GM19452 (cell line): ENCODE data around the gene WASF2.

Experiments
- ATAC-seq: cut with Tn5 transposase; IDR thresholded peaks from one replicate; pipeline ENCODE4 v1.9.1; 2021; ENCODE audit not compliant: unreplicated experiment

WASF2 gene

DNA sequence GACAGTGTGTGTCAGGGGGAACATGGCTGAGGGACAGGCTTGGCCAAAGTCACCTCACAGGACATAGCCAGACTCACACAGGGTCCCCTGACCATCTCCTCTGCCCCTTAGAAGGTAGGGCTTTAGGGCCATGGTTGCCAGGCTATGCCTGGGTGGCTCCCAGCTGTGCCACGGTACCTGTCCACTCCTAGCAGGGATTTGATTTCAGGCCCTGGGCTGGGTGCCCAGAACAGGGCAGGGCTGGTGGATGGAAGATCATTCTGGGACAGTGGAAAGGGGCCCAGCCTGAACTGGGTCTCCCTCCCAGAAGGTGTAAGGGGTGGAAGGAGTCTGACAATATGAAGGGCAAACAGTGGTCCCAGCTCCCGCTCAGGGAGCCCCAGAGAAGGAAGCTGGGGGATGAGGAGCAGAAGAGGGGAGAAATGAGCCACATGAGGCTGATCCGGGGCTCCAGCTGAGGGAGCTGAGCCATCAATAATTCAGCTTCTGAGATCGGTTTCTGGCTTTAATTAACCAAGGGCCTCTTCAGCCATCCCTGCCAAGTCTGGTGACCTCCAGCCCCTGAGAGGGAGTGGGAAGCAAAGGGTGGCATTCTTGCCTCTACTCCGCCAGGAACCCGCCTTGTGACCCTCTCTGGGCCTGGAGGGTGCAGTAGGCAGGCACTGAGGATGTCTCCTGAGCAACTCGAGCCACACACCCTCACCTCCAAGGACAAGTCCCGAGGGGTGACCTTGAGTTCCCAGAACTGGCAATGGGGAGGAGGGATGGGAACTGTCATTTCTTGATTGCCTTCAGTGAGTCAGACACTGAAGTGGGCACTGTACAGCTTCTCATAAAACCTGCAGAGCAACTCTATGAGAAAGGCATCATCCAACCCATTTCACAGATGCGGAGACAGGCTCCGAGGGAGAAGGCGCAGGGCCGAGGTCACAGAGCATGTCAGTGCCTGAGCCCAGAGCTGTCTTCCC is 108.9 kb downstream of the WASF2 start:
- no peak for ATAC-seq

- no peak for ATAC-seq
Observed at GRCh38 chr1:27380224-27380623, 109.7 kb downstream of the WASF2 start.

DNA sequence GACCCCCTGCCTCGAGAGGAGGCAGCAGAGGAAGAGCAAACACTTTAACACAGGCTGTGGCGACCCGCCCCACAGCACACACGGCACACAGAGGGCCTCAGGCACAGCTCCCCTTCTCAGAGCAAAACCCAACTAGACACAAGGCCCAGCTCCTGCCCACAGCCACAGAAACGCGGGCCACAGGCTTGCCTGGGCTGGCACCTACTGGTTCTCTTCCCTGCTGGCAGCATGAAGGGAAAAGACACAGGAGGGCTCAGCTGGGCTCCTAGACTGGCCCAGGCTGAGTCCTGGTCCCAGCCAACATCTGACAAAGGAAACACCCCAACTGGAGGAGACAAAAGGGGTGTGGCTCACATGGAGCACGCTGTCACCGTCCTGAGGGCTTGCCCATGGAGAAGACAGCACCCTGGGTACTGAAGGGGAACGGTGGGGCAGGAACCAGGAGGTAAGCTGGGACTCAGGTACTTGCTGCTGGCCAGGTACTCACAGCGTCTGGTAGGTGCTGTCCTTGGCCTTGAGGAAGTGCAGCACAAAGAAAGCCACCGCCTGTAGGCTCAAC is 110.3 kb downstream of the WASF2 start:
- ATAC-seq, result no peak

- ATAC-seq, result no peak
Observed at GRCh38 chr1:27377760-27378495, 112.0 kb downstream of the WASF2 start.

GRCh38 chr1:27374362-27375086 is 115.4 kb downstream of the WASF2 start, which contains the start of gene FCN3:
Gene FCN3 (minus strand): TSS chr1:27374824. CDS start chr1:27374818, 6 bp downstream.
- no peak for ATAC-seq

DNA sequence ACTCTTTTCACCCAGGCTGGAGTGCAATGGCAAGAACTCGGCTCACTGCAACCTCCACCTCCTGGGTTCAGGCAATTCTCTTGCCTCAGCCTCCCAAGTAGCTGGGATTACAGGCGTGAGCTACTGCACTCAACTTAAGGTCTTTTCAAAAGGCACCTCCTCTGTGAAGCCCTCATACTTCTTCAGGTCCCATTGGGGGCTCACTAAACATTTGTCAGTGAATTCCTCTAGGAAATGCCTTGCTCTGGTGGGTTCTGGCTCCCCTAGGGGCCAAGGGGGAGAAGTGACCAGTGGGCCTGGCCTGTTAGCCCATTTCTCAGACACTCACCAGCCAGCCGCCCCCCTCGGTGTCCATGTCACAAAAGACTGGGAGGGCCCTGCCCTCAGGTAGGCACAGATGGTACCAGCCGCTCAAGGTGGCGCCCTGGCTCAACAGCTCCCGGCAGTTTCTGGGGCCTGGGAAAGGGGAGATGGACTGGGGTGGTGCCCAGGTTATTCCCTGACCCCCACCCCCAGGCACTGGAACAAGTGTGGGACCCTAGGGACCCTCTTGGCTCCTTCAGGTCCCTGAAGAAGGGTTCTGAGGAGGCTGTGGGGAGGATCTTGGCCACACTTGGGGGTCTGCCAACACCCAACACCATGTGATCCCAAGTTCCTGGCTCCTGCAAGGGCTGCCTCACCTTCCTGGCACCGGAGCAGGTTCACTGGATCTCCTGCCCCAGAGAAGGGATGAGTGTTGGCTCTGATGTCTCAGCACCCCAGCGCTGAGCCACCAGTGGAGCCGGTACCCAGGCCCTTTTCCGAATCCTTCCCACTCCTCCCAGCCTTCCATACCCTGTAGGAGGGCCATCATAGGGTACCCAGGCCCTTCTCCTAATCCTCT is 116.9 kb downstream of the WASF2 start:
- no peak for ATAC-seq

DNA sequence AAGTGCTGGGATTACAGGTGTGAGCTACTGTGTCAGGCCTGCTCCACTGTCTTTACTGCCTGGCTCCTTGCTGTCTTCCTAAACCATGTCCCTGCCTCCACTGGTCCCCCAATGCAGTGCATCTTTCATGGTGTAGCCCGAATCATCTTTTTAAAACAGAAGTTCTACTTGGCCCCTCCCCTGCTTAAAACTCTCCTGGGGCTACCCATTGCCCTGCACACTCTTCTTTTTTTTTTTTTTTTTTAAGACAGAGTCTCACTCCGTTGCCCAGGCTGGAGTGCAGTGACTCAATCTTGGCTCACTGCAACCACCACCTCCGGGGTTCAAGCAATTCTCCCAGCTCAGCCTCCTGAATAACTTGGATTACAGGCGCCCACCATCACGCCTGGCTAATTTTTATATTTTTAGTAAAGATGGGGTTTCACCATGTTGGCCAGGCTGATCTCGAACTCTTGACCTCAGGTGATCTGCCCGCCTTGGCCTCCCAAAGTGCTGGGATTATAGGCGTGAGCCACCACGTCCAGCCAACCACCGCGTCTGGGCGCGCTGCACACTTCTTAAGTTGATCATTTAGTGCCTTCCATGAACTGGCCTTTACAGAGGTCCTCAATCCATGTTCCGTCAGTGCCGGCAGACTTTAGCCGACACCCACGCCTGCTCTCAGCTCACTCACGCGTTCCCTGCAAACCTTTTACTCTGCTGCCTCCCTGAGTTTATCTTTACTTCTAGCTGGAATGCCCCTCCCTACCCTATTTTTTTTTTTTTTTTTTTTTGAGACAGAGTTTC is 117.8 kb downstream of the WASF2 start:
- no peak for ATAC-seq

- no peak for ATAC-seq
Observed at GRCh38 chr1:27368869-27369582, 120.9 kb downstream of the WASF2 start.

DNA sequence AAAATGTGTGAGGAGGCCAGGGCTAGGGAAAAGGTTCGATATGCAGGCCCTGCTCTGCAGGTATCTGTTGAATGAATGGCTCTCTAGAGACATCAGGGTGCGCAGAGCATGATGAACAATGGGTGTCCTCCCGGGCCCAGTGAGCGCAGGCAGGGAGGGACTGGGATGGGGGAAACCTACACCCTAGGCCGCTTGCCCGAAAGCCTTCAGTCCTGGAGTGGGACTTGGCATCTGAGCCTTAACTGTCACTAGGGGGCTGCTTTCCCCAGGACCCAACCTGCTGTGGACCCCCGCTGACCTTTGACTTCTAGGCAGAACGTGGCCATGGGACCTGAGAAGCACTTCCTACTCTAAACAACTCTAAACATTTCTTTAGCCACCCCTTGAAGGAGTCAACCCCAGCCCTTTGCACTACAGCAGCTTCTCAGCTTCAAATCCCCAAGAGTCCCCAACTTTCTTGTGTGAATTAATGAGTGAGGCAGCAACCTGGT is 122.8 kb downstream of the WASF2 start:
- ATAC-seq, result no peak

DNA sequence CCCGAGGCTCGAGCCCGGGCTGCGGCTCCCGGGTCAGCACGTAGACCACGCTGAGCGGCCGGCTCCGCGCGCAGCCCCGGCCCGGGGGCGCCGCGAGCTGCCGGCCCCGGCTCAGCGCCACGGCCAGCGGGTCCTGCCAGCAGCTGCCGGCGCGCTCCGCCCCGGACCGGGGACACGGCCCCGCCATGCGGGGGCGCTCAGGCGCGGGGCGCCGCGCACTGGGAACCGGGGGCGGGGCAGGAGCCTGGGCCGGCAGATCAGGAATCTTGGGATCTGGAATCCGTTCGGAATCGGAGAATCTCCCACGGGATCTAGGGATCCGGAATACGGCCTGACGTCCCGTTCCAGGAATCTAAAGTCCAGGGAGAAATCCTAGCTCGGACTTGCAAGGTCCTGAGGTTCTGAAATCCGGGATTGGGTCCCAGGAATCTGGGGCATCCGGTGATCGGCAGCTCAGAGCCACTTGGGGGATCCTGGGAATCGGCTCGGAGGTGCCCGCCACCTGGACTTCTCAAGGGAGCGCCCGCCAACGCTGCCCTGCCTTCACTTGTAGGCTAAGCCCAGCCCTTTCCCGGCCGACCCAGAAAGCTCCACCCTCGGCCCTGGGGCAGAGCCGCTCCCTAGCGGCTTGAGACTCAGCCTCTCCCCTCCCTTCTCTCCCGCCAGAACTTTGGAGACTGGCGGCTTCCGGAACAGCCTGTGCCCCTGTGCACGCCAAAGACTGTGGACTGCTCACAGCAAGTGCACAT is 123.4 kb downstream of the WASF2 start, which contains the start of gene MAP3K6:
Gene MAP3K6, minus strand, starts transcription at position 551 of the 749 bp plus-strand sequence. Its CDS starts 364 bp downstream, at position 187.
- no peak for ATAC-seq

GRCh38 chr1:27366113-27366410 is 123.9 kb downstream of the WASF2 start:
- no peak for ATAC-seq

DNA sequence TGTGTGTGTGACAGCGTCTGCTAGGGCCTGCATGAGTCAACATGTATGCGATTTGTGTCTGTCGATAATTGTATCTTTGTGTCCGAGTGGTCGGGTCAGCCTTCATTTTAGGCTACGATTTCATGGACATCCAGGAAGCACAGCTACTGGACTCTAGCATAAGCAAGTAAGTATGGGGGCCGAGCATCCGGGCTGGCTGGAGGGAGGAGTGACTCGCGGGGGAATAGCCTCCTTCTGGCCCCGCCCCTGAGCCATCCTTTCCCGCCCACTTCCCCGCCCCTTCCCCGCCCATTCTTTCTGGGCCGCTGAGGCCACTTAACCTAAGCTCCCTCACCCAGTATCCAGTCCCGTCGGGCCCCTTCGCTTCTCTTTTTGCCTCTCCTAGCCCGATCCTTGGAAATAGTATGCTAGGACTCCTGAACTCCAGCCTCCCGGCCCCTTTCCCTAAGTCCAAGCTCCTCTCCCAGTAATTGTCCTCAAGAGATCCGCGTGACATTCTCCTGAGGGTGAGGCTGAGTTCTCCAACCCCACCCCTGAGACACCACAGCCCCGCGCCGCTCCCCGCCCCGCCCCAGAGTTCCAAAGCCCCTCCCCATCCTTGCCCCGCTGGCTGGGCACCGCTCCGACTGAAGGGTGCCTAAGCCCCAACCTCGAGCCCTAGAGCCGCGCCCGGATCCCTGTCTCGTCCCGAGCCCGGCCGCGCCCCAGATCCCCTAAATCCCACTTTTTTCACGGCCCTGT is 124.4 kb downstream of the WASF2 start:
- no peak for ATAC-seq

GRCh38 chr1:27364696-27365371 is 125.1 kb downstream of the WASF2 start:
- no peak for ATAC-seq

DNA sequence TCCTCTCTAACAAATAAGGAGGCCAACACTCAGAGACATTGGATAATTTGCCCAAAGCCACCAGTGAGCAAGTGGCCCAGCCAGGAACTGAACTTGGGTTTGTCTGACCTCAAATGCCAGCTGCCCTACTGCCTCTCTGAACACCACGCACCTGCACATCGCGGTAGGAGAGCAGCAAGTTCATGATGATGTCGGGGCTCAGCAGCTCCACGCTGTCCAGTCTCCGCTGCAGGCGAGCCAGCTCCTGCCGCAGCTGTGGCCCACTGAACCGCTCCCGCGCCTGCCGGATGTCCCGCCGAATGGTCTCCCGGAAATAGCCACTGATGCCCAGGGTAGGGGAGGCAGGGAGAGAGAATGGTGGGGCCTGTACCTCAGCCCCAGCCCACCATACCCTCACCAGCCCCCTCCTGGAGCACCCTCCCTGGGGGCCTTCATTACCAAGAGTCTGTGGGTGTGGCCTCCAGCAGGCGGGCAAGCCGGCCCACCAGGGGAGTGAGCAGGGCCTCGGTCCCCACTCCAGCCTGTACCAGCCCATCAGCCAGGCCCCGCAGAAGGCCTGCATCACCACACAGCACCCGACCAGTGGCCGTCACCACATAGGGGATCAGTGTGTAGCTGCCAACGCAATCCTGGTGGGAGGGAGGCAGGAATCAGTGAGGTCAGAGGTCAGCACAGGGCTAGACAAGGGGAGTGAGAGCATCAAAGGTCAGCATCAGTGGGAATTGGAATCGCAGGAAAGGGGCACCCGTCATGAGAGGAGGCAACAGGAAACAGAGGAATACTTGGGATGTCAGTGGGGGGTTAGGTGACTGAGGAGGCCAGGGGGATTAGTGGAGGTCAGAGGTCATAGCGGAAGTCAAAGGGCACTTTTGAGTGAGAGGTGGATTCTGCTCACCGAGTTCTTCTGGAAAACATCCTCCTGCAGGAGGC is 125.9 kb downstream of the WASF2 start:
- ATAC-seq, result no peak

DNA sequence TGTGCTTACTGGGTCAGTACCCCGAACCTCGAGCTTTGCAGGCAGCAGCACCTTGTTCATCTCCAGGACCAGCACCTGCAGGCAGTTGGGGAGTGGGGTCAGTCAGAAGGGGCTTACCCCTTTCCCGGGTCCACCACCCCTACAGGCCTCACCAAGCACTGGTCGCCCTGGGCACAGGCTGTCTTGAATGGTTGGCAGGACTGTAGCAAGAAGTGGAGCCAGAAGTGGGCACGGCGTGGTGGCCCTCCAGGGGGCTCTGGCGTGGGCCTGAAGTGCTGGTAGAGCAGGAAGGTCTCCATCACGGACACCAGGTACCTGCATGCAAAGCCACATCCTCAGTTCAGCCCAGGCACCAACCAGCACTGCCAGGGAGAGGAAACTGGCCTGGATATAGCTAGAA is 128.4 kb downstream of the WASF2 start:
- ATAC-seq, result no peak

DNA sequence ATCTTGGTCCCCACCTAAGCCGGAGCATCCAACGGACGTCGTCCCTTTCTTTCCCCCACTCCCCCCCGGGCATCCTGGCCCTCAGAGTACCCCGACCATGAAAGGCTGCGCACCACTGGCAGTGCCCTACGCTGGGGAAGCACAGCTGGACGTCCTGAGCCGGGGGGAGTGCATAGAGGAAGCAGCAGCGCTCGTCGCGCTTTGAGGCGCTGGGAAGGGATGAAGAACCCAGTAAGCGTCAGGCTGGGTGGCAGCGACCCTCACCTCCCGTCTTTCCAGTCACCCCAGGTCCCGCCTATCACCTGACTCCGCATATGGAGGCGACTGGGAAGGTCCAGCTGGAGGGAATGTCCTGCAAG is 128.9 kb downstream of the WASF2 start:
- ATAC-seq, result no peak
